ENCODE measurements around the gene ELMO3. TPM values are rescaled to one million over a fixed set of nuclear protein-coding genes. Genes with fewer than 3 reads are reported as not detected.

Gene ELMO3
- total and polyA plus RNA-seq, 2 donors (not counting 1 experiment from before 2014, with no cell fraction given) = 0.33 to 0.36 TPM

DNA sequence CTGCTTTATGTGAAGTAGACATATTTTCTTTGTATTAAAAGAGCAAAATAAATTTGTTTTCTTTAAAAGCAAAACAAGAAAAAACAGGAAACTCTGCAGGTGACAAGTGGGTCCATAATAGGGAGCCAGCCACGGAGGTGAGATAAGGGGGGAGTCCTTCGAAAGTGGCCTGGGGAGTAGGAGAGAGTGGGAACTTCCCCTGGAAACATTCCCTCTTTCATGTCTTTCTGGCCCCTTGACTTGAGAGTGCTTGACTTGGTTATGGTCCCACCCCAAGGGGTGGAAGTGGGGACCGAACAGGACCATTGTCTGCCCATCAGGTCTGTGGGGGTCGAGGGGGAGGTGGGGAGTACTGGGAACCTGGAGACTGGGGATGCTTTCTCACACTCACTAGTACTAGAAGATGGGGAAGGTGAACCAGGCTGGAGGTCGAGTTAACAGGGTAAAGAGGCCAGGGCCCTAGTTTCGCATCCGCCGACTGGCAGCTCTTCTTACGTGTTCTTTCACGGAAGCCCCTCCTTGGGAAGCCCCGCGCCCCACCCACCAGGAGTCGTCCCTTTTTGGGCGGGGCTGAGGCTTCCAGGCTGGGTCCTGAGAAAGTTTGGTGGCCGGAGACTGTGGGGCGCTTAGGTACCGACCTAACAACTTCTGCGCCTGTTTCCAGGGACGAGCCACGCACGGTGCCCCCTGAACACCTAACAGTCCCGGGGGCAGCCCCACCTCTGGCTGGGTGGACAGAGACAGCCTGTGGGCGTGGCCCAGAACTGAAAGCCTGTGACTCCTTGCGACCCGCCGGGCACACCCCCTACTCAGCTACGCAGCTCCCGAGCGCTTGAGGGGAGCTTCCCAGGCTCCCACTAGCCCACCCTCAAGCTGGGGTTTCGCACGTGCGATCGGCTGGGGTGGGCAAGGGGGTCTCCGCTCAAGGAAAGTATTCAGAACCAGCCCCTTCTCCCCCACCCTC lies 40.0 kb upstream of the ELMO3 start:
- H3K9ac ChIP-seq (ENCODE audit: insufficient read depth, low read length) = peak overlapping the region; percentile 74
- peak overlapping the region; percentile 78 to 98 (median 94) for H3K4me3 ChIP-seq (replicated peaks in 1 of 4; ENCODE audit: control extremely low read depth in 1 of 4, insufficient read depth in 1 of 4, low read depth in 3 of 4, low read length in 4 of 4)
- H3K27me3 ChIP-seq (ENCODE audit: control insufficient read depth, insufficient read depth, low read length) = peaks cover 2% of the 10 kb centered on the region
- no peaks in the 10 kb centered on the region for H3K79me2 ChIP-seq (ENCODE audit: control insufficient read depth, insufficient read depth, low read length)
- peak overlapping the region; percentile 97 for H3K4me2 ChIP-seq (ENCODE audit: extremely low read depth, insufficient read depth, low read length)
- H3K27ac ChIP-seq (ENCODE audit: insufficient read depth, low read length) = peak overlapping the region; percentile 32
- H3K9me3 ChIP-seq (ENCODE audit: control insufficient read depth, insufficient read depth, low read depth, low read length) = no peaks in the 10 kb centered on the region
- peaks cover 4% of the 10 kb centered on the region for H3K4me1 ChIP-seq (ENCODE audit: control insufficient read depth, extremely low read depth, insufficient read depth, low read length)
- H2AFZ ChIP-seq (ENCODE audit: low read length) = peak overlapping the region; percentile 62
- DNase-seq (ENCODE audit: low read depth in 2 of 2) = peak in 1 of 2 donors; percentile 30
- H4K20me1 ChIP-seq (ENCODE audit: control insufficient read depth, extremely low read depth, insufficient read depth, low read length) = no peaks in the 10 kb centered on the region
- H3K36me3 ChIP-seq (ENCODE audit: control insufficient read depth, insufficient read depth, low read length) = peaks cover 3% of the 10 kb centered on the region
- no peak for TF ChIP-seq EZH2 (IDR thresholded peaks at IDR 0.05; ENCODE audit: low read length, missing control alignments)
- TF ChIP-seq, protein P1, sequence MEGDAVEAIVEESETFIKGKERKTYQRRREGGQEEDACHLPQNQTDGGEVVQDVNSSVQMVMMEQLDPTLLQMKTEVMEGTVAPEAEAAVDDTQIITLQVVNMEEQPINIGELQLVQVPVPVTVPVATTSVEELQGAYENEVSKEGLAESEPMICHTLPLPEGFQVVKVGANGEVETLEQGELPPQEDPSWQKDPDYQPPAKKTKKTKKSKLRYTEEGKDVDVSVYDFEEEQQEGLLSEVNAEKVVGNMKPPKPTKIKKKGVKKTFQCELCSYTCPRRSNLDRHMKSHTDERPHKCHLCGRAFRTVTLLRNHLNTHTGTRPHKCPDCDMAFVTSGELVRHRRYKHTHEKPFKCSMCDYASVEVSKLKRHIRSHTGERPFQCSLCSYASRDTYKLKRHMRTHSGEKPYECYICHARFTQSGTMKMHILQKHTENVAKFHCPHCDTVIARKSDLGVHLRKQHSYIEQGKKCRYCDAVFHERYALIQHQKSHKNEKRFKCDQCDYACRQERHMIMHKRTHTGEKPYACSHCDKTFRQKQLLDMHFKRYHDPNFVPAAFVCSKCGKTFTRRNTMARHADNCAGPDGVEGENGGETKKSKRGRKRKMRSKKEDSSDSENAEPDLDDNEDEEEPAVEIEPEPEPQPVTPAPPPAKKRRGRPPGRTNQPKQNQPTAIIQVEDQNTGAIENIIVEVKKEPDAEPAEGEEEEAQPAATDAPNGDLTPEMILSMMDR (conservative IDR thresholded peaks at IDR 0.05 in 1 of 2, IDR thresholded peaks at IDR 0.05 in 1 of 2; ENCODE audit: low read depth in 1 of 2, low read length in 2 of 2) = no peak

GRCh38 chr16:67161595-67162058 lies 37.3 kb upstream of the ELMO3 start:
- no peaks in the 10 kb centered on the region for H4K20me1 ChIP-seq (ENCODE audit: control insufficient read depth, extremely low read depth, insufficient read depth, low read length)
- no peaks in the 10 kb centered on the region for H3K9me3 ChIP-seq (ENCODE audit: control insufficient read depth, insufficient read depth, low read depth, low read length)
- H3K36me3 ChIP-seq (ENCODE audit: control insufficient read depth, insufficient read depth, low read length) = peaks cover 3% of the 10 kb centered on the region
- no peak overlapping the region for H3K27ac ChIP-seq (ENCODE audit: insufficient read depth, low read length)
- DNase-seq (ENCODE audit: low read depth in 2 of 2) = no peak
- H3K4me2 ChIP-seq (ENCODE audit: extremely low read depth, insufficient read depth, low read length) = peak overlapping the region; percentile 25
- H3K4me1 ChIP-seq (ENCODE audit: control insufficient read depth, extremely low read depth, insufficient read depth, low read length) = peaks cover 8% of the 10 kb centered on the region
- H3K79me2 ChIP-seq (ENCODE audit: control insufficient read depth, insufficient read depth, low read length) = no peaks in the 10 kb centered on the region
- H3K4me3 ChIP-seq (replicated peaks in 1 of 4; ENCODE audit: control extremely low read depth in 1 of 4, insufficient read depth in 1 of 4, low read depth in 3 of 4, low read length in 4 of 4) = peak overlapping the region in 2 of 4 experiments; percentile 26 to 97
- no peak overlapping the region for H3K9ac ChIP-seq (ENCODE audit: insufficient read depth, low read length)
- TF ChIP-seq EZH2 (IDR thresholded peaks at IDR 0.05; ENCODE audit: low read length, missing control alignments) = no peak
- peaks cover 2% of the 10 kb centered on the region for H3K27me3 ChIP-seq (ENCODE audit: control insufficient read depth, insufficient read depth, low read length)
- no peak overlapping the region for H2AFZ ChIP-seq (ENCODE audit: low read length)

DNA sequence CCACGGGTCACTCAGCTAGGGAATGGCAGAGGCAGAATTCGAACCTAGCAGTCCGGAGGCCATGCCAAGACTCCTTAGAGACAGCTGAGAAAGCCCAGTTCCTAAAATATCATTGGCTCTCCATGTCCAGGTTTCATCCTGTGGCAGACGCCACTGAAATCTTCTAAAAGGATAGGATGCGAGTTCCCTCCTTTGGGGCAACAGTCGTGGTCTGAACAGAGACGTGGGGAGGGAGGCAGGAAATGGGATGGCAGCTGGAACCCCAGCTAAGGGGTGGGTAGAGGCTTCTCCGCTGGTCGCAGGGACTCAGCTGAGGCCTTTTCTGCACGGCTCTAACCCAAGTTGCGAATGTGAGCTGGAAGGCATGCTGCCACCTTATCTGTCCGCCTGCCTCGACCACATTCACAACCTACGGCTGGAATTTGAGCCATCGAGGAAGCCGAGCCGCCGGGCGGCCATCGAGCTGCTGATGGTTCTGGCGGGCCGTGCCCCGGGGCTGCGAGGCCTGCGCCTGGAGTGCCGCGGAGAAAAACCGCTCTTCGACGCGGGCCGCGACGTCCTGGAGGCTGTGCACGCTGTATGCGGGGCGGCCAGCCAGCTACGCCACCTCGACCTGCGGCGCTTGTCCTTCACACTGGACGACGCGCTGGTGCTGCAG lies 36.3 kb upstream of the ELMO3 start:
- peak; percentile 12 for TF ChIP-seq EZH2 (IDR thresholded peaks at IDR 0.05; ENCODE audit: low read length, missing control alignments)
- TF ChIP-seq, protein P1 (conservative IDR thresholded peaks at IDR 0.05 in 1 of 2, IDR thresholded peaks at IDR 0.05 in 1 of 2; ENCODE audit: low read depth in 1 of 2, low read length in 2 of 2) = no peak
- H2AFZ ChIP-seq (ENCODE audit: low read length) = no peak overlapping the region
- H3K9me3 ChIP-seq (ENCODE audit: control insufficient read depth, insufficient read depth, low read depth, low read length) = no peaks in the 10 kb centered on the region
- H3K27ac ChIP-seq (ENCODE audit: insufficient read depth, low read length) = no peak overlapping the region
- peaks cover 2% of the 10 kb centered on the region for H3K27me3 ChIP-seq (ENCODE audit: control insufficient read depth, insufficient read depth, low read length)
- H3K4me3 ChIP-seq (replicated peaks in 1 of 4; ENCODE audit: control extremely low read depth in 1 of 4, insufficient read depth in 1 of 4, low read depth in 3 of 4, low read length in 4 of 4) = no peak overlapping the region
- no peaks in the 10 kb centered on the region for H4K20me1 ChIP-seq (ENCODE audit: control insufficient read depth, extremely low read depth, insufficient read depth, low read length)
- DNase-seq (ENCODE audit: low read depth in 2 of 2) = peak in 1 of 2 donors; percentile 27
- H3K79me2 ChIP-seq (ENCODE audit: control insufficient read depth, insufficient read depth, low read length) = no peaks in the 10 kb centered on the region
- peaks cover 8% of the 10 kb centered on the region for H3K4me1 ChIP-seq (ENCODE audit: control insufficient read depth, extremely low read depth, insufficient read depth, low read length)
- peaks cover 3% of the 10 kb centered on the region for H3K36me3 ChIP-seq (ENCODE audit: control insufficient read depth, insufficient read depth, low read length)
- peak overlapping the region; percentile 93 for H3K4me2 ChIP-seq (ENCODE audit: extremely low read depth, insufficient read depth, low read length)
- H3K9ac ChIP-seq (ENCODE audit: insufficient read depth, low read length) = no peak overlapping the region

All from fibroblast of lung (primary cell).